GM21825 (cell line): Measurements from ENCODE around the gene APOL3.
"Not testable (repeated sequence)": the region's sequence is repeated elsewhere in the genome, so short reads cannot be mapped to it uniquely, and the experiment has no call there.

ENCODE experiments used
- ATAC-seq: cut with Tn5 transposase; IDR thresholded peaks from one replicate; pipeline ENCODE4 v1.9.1; 2021; ENCODE audit warnings: mild to moderate bottlenecking, moderate library complexity; ENCODE audit not compliant: unreplicated experiment

The APOL3 gene

GRCh38 chr22:36193577-36193976 lies 33.0 kb upstream of the APOL3 start:
- ATAC-seq = no peak

GRCh38 chr22:36193171-36193570 lies 32.6 kb upstream of the APOL3 start:
- ATAC-seq = no peak

- no peak for ATAC-seq
Observed at GRCh38 chr22:36192542-36192941, 32.0 kb upstream of the APOL3 start.

GRCh38 chr22:36191106-36191836 lies 30.7 kb upstream of the APOL3 start:
- ATAC-seq = no peak

- ATAC-seq = not testable (repeated sequence)
Observed at GRCh38 chr22:36187862-36188261, 27.3 kb upstream of the APOL3 start.

- ATAC-seq = no peak
Observed at GRCh38 chr22:36185828-36186624, 25.5 kb upstream of the APOL3 start.

- no peak for ATAC-seq
Observed at GRCh38 chr22:36184433-36185025, 24.0 kb upstream of the APOL3 start.

- no peak for ATAC-seq
Observed at GRCh38 chr22:36183446-36183845, 22.9 kb upstream of the APOL3 start.

GRCh38 chr22:36182857-36183256 lies 22.3 kb upstream of the APOL3 start:
- ATAC-seq = no peak

DNA sequence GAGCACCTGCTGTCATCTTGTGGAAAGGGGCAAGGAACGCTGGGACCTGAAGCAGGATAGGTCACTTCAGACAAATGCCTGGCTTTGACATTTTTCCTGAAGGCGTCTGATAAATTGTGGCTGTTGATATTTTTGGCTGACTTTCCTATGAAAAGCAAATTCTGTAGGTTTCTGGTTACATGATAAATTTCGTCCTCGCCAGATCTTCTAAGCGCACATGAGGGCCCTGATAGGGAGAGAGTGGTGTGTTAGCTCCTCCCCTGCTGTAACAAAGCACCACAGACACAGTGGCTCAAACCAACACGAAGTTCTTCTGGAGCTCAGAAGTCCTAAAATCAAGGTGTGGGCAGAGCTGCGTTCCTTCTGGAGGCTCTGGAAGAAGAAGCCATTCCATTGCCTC lies 21.5 kb upstream of the APOL3 start:
- no peak for ATAC-seq

DNA sequence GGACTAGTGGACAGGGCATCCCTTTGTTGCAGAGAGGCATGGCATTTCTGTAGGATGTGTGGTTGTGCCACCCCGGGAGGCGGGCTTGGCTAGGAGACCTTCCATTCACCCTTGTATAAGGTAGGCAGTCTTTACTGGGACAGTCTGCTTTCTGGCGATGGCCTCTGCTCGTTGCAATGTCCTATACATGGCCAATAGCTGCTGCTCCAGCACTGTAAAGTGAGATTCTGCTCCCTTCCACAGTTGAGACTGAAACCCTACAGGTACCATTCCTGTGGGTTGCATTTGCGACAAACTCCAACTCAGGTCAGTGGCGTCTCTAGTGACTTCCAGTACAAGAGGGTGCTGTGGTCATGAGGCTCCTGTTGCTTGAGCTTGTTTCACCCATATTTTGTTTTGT lies 20.4 kb upstream of the APOL3 start:
- ATAC-seq = no peak

GRCh38 chr22:36180038-36180880 lies 19.7 kb upstream of the APOL3 start:
- no peak for ATAC-seq

DNA sequence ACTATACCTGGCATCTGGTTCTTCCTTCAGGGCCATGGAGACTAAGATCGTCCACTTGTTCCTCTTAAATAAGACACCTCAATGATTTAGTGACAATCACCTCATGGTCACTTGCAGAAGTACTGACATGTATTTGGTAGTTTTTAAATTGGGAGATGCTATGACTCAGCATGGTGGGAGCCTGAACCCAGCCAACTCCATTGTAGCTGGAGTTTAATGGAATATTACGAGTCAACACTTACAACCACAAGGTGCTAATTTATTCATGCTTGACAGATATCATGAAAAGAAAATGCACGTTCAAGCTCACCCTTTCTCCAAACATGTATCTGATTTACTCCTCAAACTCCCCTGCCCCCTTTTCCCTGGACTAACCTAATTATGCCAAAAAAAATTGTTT lies 16.6 kb upstream of the APOL3 start:
- no peak for ATAC-seq

DNA sequence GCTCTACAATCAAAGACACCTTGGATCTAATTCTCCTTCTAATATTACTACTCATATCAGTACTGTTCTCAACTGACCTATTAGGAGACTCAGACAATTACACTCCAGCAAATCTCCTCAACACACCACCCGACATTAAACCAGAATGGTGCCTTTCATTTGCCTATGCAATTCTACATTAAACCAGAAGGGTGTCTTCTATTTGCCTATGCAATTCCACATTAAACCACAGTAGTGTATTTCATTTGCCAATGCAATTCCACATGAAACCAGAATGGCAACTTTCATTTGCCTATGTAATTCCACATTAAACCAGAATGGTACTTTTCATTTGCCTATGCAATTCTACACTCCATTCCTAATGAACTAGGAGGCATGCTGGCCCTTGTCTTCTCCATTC lies 15.3 kb upstream of the APOL3 start:
- ATAC-seq = no peak

DNA sequence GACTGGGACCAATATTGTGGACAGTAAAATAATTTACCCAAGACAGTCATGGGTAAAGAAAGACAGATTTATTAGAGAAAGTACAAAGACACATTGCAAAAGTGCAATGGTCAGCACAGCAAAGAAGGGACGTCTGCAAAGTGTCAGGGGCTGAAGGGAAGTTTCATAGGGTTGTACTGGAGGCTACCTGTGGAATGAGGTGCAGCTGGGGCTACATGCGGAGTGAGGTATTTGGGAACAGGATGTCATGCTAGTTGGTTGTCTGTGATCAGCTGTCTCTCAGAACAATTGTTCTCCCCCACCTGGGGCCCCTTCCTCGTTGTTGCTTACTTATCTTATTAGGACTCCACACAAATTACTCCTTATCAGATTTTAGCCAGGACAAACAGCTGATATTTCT lies 11.4 kb upstream of the APOL3 start:
- no peak for ATAC-seq

DNA sequence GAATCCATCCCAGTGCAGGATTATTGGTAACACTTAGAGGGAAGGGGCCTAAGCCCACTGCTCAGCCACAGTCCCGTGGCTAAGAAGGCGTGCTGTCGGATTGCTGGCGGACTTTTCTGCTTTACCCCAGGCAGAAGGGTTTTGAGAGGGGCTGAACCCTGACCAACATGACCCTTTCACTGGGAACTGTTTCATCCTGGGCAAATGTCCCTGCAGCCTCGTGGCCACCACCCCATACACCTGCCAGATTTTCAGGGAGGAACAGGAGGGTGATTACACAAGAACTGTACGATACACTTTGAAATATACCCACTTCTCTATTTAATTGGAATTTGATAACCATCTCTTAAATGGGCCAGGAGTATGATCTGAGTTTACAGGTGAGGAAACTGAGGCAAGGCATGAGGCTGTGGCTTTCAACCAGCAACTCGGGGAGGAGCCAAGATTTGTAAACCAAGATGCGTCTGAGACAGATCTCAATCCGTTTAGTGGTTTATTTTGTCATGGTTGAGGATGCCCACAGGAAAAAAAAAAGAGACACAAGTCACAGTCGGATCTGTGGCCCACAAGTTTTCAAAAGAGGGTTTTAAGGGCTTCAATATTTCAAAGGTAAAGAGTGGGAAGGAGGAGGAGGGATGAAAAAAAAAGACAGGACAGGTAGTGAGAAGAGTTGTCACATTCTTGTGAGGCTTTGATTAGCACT lies 6.1 kb upstream of the APOL3 start:
- no peak for ATAC-seq

DNA sequence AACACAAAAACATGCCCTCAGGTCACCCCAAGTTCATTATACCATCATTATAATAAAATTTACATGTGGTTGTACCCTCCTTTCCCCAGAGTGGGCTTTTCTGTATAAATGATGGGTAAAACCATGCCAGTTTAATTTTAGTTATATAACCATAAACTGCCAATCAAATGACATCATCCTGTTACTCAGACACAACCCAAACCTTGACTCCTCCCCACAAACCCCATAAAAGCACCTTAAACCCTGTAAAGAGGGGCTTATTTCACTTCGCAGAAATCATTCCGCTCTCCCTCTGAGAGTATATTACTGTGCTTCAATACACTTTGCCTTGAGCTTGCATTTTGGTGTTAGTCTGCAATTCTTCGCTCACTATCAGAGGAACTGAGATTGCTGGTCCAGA lies 5.5 kb upstream of the APOL3 start:
- ATAC-seq = no peak

GRCh38 chr22:36165141-36165540 lies 4.6 kb upstream of the APOL3 start:
- no peak for ATAC-seq

DNA sequence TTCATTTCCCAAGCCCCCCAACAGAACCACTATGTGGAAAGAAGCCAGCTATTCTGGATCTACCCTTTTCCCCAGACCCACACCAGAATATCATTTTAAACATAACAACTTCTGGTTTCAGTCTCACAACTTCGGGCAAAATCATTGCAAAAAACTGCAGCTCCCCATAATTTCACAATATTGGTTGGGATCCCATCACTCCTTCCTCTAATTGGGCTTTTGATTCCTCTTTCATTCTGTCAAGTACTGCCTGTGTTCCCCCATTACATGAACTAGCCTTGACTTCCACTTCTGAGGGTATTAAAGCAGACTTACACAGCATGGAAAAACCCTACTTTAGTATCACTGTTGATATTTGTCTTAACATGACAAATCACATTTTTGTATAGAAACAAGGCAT lies 4.1 kb upstream of the APOL3 start:
- no peak for ATAC-seq

DNA sequence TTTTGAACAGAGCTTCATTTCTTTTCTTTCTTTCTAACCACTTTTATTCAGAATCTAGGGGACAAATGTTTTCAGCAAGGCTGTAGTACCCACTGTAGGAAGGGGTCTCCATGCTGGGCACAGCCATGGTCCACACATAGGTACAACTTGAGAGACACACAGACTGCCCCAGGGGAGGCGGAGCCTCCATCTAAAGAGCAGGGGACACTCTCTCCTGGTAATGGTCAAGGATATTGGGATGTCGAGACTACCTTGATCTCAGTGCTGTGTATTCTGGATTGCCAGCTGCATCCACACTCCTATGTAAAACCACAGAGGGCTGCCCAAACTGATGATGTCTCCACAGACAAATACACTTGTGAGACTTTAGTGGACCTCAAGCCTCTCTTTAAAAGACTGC lies 2.9 kb upstream of the APOL3 start:
- ATAC-seq = no peak
